Hepatocyte (in vitro differentiated cells): ENCODE data around the gene EFR3B.

ENCODE experiments used
- CTCF ChIP-seq: fragments of 200-600 bp; sonication (generic); IDR thresholded peaks from 2 replicates; pipeline ENCODE4 v1.5.1; 2016; ENCODE audit warnings: antibody characterized with exemption, mild to moderate bottlenecking; ENCODE audit not compliant: poor library complexity
- EZH2 ChIP-seq: fragments of 200-600 bp; sonication (generic); IDR thresholded peaks from 2 replicates; pipeline ENCODE4 v1.6.1; 2016; ENCODE audit warnings: antibody characterized with exemption, mild to moderate bottlenecking, borderline replicate concordance
- EZH2phosphoT487 ChIP-seq: fragments of 200-600 bp; sonication (generic); IDR thresholded peaks from one replicate; pipeline ENCODE4 v1.6.1; 2018; ENCODE audit warnings: antibody characterized with exemption, mild to moderate bottlenecking, low read depth, moderate library complexity; ENCODE audit not compliant: unreplicated experiment, severe bottlenecking

- TF ChIP-seq CTCF, result no peak
- TF ChIP-seq EZH2, result no peak
- no peak for TF ChIP-seq EZH2phosphoT487
Observed at GRCh38 chr2:25039126-25039525, 2.8 kb upstream of the EFR3B start.
